Measurements from ENCODE around the gene SLC25A52. TPM values are rescaled to one million over a fixed set of nuclear protein-coding genes. Genes with fewer than 3 reads are reported as not detected.

Gene SLC25A52
- total RNA-seq, 4 donors from 2014 or later = not detected

- peaks cover 10% of the 10 kb centered on the region for H3K9me3 ChIP-seq
- H3K27me3 ChIP-seq = no peaks in the 10 kb centered on the region
- H3K27ac ChIP-seq = no peak overlapping the region
- 83% methylated on average over 9 of the region's 9 CpGs for WGBS
- no peaks in the 10 kb centered on the region for H3K4me1 ChIP-seq
- no peak for DNase-seq (ENCODE audit: low spot score in 2 of 2)
- TF ChIP-seq POLR2A (IDR thresholded peaks at IDR 0.05) (no peak), CTCF (IDR thresholded peaks at IDR 0.05) (no peak), EP300 (IDR thresholded peaks at IDR 0.05) (no peak), POLR2AphosphoS5 (IDR thresholded peaks at IDR 0.05) (no peak)
- H3K4me3 ChIP-seq = no peak overlapping the region
- H3K36me3 ChIP-seq = no peaks in the 10 kb centered on the region
These were observed 15.4 kb upstream of the SLC25A52 start for GRCh38 chr18:31776093-31776492.

DNA sequence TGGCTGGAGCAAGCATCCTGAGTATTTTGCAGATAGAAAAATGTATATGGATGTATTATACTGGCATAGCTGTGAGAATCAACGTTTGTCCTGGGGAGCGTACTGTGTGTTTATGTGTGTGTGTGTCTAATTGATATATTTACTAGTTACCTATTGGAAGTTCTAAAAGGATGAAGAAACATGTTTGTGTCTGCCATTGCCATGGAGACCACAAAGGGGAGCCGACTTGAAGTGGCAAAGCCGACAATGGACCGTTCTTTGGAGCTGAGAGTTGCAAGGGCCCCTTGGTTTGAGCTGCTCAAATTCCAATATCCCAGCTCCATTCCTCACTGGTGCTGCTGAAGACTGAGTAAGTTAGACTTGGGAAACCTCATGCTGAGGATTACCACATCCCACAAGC lies 14.3 kb upstream of the SLC25A52 start:
- DNase-seq (ENCODE audit: low spot score in 2 of 2) = no peak
- H3K27ac ChIP-seq = no peak overlapping the region
- no peaks in the 10 kb centered on the region for H3K27me3 ChIP-seq
- no peak for TF ChIP-seq EP300 (IDR thresholded peaks at IDR 0.05)
- TF ChIP-seq CTCF (IDR thresholded peaks at IDR 0.05) = no peak
- TF ChIP-seq POLR2A (IDR thresholded peaks at IDR 0.05) = no peak
- no peak for TF ChIP-seq POLR2AphosphoS5 (IDR thresholded peaks at IDR 0.05)
- H3K4me1 ChIP-seq = no peaks in the 10 kb centered on the region
- H3K4me3 ChIP-seq = no peak overlapping the region
- H3K9me3 ChIP-seq = peaks cover 10% of the 10 kb centered on the region
- no peaks in the 10 kb centered on the region for H3K36me3 ChIP-seq
- WGBS = 89% methylated on average over 5 of the region's 5 CpGs

DNA sequence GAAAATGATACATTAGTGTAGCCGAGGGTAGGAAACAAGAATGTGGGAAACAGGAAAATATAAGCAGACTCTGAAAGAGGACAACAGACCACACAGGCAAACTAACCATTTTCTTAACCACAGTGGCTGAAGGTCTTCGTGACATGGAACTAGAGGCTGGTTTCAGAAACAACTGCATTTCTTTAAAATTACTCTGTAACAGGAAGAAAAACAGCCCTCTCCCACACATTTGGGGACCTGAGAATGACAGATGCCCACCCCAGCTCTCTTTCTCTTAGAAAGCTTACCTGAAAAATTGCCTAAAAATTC lies 13.8 kb upstream of the SLC25A52 start:
- H3K9me3 ChIP-seq = peaks cover 7% of the 10 kb centered on the region
- no peak overlapping the region for H3K27ac ChIP-seq
- no peak for TF ChIP-seq POLR2A (IDR thresholded peaks at IDR 0.05)
- no peak for TF ChIP-seq EP300 (IDR thresholded peaks at IDR 0.05)
- TF ChIP-seq CTCF (IDR thresholded peaks at IDR 0.05) = no peak
- TF ChIP-seq POLR2AphosphoS5 (IDR thresholded peaks at IDR 0.05) = no peak
- no peak overlapping the region for H3K4me3 ChIP-seq
- no peaks in the 10 kb centered on the region for H3K36me3 ChIP-seq
- H3K4me1 ChIP-seq = no peaks in the 10 kb centered on the region
- 73% methylated on average over 2 of the region's 2 CpGs for WGBS
- no peak for DNase-seq (ENCODE audit: low spot score in 2 of 2)
- H3K27me3 ChIP-seq = no peaks in the 10 kb centered on the region

- Histone ChIP-seq H3K27me3 (no peaks in the 10 kb centered on the region), H3K36me3 (no peaks in the 10 kb centered on the region), H3K4me3 (no peak overlapping the region), H3K27ac (no peak overlapping the region), H3K9me3 (peaks cover 6% of the 10 kb centered on the region), H3K4me1 (no peaks in the 10 kb centered on the region)
- DNase-seq (ENCODE audit: low spot score in 2 of 2) = no peak
- WGBS = 89% methylated on average over 9 of the region's 9 CpGs
- TF ChIP-seq EP300 (IDR thresholded peaks at IDR 0.05) = no peak
- TF ChIP-seq CTCF (IDR thresholded peaks at IDR 0.05) = no peak
- TF ChIP-seq POLR2AphosphoS5 (IDR thresholded peaks at IDR 0.05) = no peak
- TF ChIP-seq POLR2A (IDR thresholded peaks at IDR 0.05) = no peak
These were observed 13.2 kb upstream of the SLC25A52 start for GRCh38 chr18:31773774-31774476.

- H3K9me3 ChIP-seq = no peaks in the 10 kb centered on the region
- H3K4me3 ChIP-seq = no peak overlapping the region
- H3K36me3 ChIP-seq = no peaks in the 10 kb centered on the region
- H3K4me1 ChIP-seq = no peaks in the 10 kb centered on the region
- TF ChIP-seq EP300 (IDR thresholded peaks at IDR 0.05) (no peak), POLR2AphosphoS5 (IDR thresholded peaks at IDR 0.05) (no peak), POLR2A (IDR thresholded peaks at IDR 0.05) (no peak), CTCF (IDR thresholded peaks at IDR 0.05) (no peak)
- H3K27me3 ChIP-seq = no peaks in the 10 kb centered on the region
- H3K27ac ChIP-seq = no peak overlapping the region
- WGBS = 92% methylated on average over 3 of the region's 3 CpGs
- no peak for DNase-seq (ENCODE audit: low spot score in 2 of 2)
These were observed 12.0 kb upstream of the SLC25A52 start for GRCh38 chr18:31772699-31773098.

Data from suprapubic skin (tissue), 4 donors.